ENCODE measurements around the gene ZBED6.
"Not testable (repeated sequence)": the region's sequence is repeated elsewhere in the genome, so short reads cannot be mapped to it uniquely, and the experiment has no call there.

Gene ZBED6

DNA sequence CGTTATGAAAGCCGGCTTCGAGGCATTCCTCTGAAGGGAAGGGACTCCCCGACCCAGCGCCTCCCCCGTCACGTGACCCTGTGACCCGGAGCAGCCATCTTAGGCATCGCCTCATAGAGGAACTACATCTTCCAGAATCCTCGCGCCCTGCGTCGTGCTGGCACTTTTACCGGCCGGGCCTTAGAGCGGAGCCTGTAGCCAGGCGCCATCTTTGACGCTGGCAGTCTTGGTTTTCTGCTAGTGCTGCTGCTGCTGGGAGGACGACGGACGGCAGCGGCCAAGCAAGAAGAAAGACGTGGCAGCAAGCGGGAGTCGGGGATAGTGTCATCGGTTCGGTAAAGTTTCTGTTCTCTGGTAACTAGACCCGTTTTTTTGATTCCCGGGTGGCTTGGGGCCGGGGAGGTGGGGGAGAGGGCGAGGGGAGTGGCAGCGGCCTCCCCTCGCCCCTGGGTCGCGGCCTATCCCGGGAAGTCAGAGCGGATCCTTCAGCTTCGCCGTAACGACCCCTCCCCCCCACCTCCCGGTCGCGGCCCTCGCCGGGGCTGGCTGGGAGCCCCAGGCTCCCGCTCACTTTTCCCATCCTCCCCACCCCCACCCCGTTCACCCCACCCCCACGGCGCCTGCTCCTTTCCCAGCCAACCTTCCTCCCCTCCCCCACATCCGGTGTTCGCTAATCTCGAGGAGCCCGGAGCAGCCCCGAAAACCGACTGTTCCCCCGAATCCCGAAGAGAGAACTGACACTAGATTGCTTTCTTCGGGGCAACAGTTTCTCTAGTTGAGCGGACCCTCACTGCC, at the start of gene ZBED6, which contains the start of gene ZC3H11A:
Gene ZBED6, plus strand, starts transcription at position 183 of the 795 bp plus-strand sequence. CDS start 1,900 bp downstream, outside the sequence.
Gene ZC3H11A, plus strand, starts transcription at position 183 of the 795 bp plus-strand sequence. CDS start 21,448 bp downstream, outside the sequence.
- DNase-seq (ENCODE audit: low read depth): peak; percentile 96

DNA sequence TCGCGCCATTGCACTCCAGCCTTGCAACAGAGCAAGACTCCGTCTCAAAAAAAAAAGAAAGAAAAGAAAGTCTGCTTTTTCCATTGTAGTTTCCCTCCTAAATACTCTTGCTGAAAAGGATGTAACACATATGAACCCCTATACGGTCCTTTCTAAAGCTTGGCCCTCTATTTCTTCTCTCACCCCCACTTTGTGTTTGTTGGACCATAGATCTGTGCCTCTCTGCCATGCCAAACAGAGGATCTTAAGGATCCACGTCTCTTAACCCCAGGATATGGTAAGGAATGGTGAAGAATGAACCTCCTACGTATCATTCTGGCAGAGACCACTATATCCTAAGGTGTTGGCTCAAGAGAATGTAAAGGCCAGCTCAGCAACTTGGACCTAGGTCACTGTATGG, 49.1 kb upstream of the ZBED6 start:
- DNase-seq (ENCODE audit: low read depth): no peak

- DNase-seq (ENCODE audit: low read depth): no peak
These were observed 44.4 kb upstream of the ZBED6 start for GRCh38 chr1:203751051-203751450.

- not testable (repeated sequence) for DNase-seq (ENCODE audit: low read depth)
These were observed 43.6 kb upstream of the ZBED6 start for GRCh38 chr1:203751618-203752361.

DNA sequence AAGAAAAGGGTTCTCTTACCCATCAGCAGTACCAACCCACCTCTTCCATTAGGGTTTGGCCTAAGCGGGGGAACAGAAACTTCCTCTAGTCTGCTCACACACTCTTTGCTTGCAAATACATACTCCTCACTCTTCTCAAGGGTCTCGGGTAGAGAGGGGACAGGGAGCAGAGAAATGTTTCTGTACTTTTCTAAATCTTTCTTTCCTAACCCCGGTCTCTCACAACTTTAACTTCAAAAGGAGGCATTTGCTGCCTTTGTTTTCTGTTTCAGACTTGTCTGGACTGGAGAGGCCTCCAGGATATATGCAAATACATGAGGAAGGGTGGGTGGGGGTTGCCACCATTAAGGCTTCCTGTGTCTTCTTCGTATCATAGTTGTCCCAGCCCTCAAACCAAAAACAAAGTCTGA, 41.0 kb upstream of the ZBED6 start:
- DNase-seq (ENCODE audit: low read depth): no peak

GRCh38 chr1:203756036-203756435, 39.4 kb upstream of the ZBED6 start:
- no peak for DNase-seq (ENCODE audit: low read depth)

DNA sequence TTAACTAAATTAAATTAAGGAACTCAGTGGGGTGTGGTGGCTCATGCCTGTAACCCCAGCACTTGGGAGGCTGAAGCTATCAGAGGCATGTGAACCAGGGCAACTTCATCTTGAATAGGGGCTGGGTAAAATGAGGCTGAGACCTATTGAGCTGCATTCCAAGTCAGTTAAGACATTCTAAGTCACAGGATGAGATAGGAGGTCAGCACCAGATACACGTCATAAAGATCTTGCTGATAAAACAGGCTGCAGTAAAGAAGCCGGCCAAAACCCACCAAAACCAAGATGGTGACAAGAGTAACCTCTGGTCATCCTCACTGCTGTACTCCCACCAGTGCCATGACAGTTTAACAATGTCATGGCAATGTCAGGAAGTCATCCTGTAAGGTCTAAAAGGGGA, 36.7 kb upstream of the ZBED6 start:
- not testable (repeated sequence) for DNase-seq (ENCODE audit: low read depth)

DNA sequence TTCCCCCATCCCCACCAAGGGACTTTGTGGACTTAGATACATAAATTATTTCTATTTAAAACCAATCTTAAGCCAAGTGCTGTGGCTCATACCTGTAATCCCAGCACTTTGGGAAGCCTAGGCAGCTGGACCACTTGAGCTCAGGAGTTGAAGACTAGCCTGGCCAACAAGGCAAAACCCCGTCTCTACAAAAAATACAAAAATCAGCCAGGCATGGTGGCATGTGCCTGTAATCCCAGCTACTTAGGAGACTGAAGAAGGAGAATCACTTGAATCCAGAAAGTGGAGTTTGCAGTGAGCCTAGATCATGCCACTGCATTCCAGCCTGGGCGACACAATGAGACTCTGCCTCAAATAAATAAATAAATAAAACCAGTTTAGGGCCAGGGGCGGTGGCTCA, 34.9 kb upstream of the ZBED6 start:
- no peak for DNase-seq (ENCODE audit: low read depth)

- not testable (repeated sequence) for DNase-seq (ENCODE audit: low read depth)
These were observed 33.5 kb upstream of the ZBED6 start for GRCh38 chr1:203761958-203762357.

- no peak for DNase-seq (ENCODE audit: low read depth)
These were observed 31.9 kb upstream of the ZBED6 start for GRCh38 chr1:203763505-203763904.

DNA sequence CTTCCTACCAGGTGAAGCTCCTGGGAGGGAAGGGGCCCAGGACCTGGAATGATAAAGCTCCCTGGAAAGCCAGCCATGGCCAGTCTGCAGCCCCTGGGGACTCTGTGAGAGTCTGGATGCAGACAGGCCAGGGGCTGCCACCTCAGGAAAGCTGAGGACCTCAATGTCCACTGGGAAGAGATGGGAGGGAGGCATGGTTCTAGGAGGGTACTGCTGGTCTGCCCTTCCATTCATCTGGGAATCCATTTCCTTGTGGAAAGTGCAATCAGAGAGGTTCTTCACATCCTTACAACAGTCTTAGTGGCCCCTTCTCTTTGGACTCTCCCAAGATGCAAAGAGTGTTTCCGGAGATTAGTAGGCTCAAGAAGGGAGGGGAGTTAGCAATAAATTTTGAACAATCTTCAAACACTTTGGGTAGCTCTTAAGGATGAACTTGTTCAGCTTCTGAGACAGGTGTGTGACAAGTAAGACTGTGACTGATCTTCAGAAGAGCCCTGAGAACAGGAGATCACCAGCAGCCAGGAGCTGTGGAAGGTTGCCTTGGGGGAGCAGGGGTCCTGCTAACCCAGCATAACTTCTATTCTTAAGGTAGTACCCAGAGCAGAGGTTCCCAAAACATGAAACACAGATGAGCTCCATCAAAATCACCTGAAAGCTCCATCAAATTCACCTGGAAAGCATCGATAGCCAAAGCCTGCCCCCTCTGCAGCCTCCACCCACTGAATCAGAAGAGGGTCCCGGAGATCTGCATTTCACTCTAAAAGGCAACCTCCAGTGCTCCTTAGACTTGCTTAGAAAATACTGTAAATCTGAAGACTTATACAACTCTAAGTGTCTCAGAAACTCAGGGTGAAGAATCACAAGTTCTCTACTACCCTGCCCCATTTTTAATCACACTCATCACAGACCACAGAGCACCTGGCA, 31.1 kb upstream of the ZBED6 start:
- no peak for DNase-seq (ENCODE audit: low read depth)

- peak; percentile 64 for DNase-seq (ENCODE audit: low read depth)
These were observed 30.2 kb upstream of the ZBED6 start, which contains the start of gene LAX1 for GRCh38 chr1:203765029-203765837. Gene LAX1 (plus strand): TSS chr1:203765183. CDS start chr1:203765566, 383 bp downstream.

DNA sequence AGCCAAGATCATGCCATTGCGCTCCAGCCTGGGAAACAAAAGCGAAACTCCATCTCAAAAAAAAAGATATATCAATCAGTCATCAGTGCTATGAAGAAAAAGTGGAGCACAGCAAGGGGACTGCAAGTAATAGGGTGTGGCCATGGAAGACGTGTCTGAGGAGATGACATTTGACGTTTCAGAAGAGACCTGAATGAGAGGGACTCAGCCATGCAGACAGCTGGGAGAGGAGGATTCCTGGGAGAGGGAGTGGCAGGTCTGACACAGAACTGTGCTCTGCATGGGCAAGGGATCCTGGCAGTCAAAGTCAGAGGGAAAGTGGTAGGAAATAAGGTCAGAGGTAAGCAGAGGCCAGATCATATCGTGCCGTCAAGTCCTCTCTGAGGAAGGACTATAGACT, 27.2 kb upstream of the ZBED6 start:
- DNase-seq (ENCODE audit: low read depth): no peak

DNA sequence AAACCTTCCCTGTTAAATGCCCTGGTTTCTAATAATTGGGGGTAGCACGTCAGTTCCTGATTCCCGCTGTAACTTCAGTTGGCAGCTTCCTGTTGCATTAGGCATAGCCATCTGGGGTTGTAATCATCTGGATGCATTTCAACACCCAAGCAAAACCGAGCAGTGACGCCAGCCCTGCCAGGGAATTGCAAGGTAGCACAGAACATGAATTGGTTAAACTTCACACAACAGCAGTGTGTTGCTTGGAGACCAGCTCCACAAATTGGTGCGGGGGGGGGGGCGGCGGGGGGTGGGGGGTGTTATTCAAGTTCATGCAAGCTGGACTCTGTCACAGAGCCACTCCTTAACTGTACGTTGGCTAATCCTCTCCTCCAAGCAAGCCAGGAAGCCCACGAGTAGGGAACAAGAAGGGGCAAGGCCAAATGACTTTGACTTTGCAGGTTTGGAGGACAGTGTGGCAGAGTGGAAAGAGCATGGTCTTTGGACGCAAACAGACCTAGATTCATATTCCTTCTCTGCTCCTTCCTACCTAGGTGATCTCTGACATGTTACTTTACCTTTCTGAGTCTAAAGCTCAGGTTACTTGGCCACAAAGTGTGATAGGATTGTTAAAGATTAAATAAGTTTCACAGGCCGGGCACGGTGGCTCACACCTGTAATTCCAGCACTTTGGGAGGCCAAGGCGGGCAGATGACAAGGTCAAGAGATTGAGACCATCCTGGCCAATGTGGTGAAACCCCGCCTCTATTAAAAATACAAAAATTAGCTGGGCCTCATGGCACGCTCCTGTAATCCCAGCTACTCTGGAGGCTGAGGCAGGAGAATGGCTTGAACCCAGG, 25.7 kb upstream of the ZBED6 start:
- no peak for DNase-seq (ENCODE audit: low read depth)

DNA sequence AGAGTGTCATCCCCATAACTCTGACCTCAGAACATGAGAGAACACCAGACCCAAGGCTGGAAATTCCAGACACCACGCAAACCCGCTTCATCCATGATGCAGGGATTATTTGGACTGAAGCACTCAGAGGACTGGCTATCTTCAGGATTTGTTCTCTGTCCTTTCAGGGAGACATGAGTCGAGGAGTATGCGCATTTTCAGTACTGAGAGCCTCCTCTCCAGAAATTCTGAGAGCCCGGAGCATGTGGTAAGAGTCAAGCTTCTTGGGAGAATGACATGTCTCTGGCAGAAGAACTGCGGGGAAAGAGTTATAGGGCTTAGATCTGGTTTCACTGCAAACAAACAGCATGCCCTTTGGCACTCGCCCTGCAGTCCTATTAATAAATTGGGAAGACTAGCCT, 23.5 kb upstream of the ZBED6 start:
- DNase-seq (ENCODE audit: low read depth): no peak

DNA sequence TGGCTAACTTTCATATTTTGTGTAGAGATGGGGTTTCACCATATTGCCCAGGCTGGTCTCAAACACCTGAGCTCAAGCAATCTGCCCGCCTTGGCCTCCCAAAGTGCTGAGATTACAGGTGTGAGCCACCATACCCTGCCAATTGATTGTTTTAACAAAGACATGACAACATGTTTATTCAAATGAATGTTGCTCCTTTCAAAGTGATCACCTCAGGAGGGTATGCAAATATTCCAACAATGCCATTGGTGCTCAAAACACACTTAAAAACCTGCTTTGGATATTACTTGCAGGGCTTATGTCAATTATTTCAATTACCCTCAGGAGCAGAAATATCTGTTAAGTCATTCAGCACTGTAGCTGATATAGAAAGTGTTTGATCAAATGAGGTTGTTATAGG, 22.6 kb upstream of the ZBED6 start:
- no peak for DNase-seq (ENCODE audit: low read depth)

DNA sequence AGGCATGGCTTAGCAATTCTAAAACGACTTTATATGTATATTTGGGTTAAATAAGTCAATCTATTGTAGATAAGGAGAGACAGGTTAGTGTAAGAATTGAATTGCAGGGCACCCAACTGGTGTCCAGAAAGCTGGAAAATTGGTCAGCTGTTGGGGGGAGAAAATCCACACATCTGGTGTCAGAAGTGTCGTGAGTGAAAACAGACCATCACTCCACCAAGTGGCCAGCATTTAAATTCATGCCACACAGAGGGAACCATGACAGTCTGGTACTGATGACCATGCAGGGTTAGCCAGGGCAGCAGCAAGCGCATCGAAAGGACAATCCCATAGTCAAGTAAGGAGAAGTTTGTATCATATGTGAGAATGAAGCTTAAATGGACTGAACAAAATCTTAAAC, 18.8 kb upstream of the ZBED6 start:
- no peak for DNase-seq (ENCODE audit: low read depth)

- DNase-seq (ENCODE audit: low read depth): no peak
These were observed 17.8 kb upstream of the ZBED6 start for GRCh38 chr1:203777596-203777995.

DNA sequence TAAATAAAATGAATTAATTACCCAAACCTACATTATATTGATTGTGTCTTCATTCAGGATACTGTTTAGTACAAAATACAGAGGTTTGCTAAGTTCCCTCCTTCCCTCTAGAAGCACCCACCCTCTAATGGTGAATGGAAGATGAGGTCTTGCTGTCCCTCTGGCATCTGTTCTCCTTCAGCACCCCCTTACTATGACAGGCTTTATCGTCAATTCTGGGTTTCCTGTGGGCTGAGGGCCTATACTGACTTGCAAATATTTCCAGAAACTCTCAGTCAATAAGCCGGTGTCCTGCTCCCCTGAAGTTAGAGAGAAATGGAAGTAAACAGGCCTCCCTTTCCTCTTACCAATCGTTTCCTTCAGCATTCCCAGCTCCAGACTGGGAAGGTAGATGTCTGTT, 17.3 kb upstream of the ZBED6 start:
- no peak for DNase-seq (ENCODE audit: low read depth)

GRCh38 chr1:203778789-203779188, 16.6 kb upstream of the ZBED6 start:
- DNase-seq (ENCODE audit: low read depth): no peak

Measured in activated T-helper 1 cell treated with Interleukin-2 at 50 U/mL for 16 hours (primary cell).